Activated T-helper 1 cell treated with anti-CD3 and anti-CD28 coated beads, Interleukin-2, amount 50 U/mL, for 16 hours (primary cell): ENCODE data around the gene PABPC1L.
A peak's percentile ranks its signal among the peaks of the same experiment; 100 is the strongest.
"Not testable (repeated sequence)": the region's sequence is repeated elsewhere in the genome, so short reads cannot be mapped to it uniquely, and the experiment has no call there.

Experiments
- DNase-seq, 2 donors: peaks; one replicate each; pipeline ENCODE4 v3.0.0-alpha.2; 2020; ENCODE audit warnings: low read depth in 1 of 2, low spot score in 1 of 2

PABPC1L gene

DNA sequence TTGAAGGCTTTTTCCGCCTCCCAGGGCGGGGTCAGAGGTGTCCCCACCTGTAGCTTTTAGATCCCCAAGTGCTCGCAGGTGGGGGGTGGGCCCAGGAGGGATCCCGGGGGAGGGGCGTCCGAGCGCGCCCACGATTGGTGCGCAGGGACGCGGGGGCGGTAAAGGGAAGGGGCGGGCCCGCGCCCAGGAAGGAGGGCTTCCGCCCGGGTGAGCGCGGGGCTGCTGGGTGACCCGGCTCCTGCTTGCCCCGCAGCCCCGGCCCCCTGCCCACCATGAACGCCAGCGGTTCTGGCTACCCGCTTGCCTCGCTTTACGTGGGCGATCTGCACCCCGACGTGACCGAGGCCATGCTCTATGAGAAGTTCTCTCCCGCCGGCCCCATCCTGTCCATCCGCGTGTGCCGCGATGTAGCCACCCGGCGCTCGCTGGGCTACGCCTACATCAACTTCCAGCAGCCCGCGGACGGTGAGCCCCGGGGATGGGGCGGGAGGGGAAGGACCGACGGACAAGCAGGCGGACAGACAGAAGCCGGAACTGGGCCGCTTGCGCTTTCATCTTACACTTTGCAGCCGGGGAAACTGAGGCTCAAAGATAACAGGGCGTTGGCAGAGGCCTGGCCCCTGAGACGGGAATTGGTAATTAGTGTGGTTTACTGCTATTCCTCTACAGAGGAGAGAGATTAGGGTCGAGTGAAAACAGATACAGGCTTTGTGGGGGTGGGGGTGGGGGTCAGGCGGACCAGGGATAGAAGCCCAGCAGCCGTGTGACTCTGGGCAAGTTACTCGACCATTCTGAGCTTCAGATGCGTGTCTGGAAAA, at the start of gene PABPC1L:
Gene PABPC1L, plus strand, starts transcription at position 189 of the 818 bp plus-strand sequence. Its CDS starts 84 bp downstream, at position 273.
- DNase-seq, result peak; percentile 43 to 63

DNA sequence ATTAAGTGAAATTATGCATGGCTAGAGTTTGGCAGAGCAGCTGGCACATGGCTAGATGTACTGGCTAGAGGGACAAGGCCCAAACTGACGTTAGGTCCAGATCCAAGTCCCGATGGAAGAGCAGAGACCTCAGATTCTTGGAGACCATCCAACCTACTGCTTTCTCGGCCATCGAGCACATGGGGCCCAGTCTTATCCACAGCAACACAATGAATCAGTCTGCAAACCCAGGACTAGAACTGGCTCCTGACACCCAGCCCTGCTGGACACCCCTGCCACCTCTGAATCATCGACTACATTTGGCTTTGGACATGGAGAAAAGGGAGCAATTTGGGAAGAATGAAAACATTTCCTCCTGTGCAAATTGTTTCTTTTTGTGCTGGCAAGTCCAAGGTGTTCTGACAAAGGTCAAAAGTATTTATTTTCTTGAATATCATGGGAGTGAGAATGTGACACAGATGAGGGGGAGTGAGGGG, 48.3 kb upstream of the PABPC1L start:
- no peak for DNase-seq

DNA sequence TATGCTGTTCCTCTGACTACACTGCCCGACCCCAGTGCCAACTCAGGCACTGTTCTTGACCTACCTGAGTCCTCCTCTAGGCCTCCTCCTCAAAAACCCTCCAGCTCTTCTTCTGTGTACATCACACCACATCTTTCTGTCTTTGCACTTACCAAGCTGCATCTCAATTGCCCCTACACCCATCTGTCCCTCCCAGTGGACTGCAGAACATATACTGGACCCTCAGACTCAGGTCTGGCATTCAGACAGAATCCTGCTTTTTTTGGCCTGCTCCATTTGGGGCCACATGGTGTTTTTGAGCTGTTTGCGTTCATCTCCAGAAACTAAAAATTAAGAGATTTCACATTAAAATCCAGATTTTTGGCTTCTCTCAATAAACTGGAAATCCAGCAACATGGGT, 47.6 kb upstream of the PABPC1L start:
- no peak for DNase-seq

DNA sequence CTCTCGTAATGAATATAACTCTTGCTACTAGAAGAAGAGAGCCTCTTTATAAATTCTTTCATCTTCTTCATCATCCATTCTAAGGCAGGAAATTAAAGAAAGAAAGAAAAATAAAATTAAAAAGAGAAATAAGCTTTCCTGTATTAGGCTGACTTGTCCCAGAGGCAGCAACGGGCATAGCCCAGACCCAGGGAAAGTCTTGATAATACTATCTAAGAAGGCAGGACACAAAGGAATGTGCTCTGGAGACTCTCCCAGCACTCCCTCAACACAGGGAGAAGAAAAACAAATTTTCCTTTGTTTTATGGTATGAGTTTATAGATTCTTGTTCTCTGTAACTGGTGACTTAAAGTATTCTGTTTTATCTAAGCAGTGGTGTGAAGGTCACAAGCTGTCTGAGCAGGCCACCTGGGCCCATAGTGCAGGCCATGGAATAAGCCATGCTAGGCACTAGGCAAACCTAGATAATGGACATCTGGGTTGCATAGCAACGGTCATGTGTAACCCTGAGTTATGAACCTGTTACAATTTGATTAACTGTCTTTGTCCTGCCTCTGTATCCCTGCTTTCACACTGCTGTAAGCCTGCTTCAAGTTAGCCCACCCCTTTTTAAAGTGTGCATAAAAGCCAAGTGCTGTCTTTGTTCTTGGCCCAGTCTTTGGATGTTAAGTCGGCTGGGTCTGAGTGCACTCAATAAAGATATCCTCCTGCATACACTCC, 46.3 kb upstream of the PABPC1L start:
- DNase-seq, result not testable (repeated sequence)

DNA sequence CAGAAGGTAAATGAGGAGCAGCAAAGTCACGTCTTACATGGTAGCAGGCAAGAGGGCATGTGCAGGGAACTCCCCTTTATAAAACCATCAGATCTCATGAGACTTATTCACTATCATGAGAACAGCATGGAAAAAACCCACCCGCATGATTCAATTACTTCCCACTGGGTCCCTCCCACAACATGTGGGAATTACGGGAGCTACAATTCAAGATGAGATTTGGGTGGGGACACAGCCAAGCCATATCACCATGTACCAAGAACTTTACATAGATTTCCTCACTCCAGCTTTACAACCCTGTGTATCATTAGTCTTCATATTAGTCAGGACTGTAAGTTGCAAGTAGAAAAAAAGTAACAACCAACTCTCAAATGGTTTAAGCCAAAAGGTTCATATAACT, 45.4 kb upstream of the PABPC1L start:
- not testable (repeated sequence) for DNase-seq

DNA sequence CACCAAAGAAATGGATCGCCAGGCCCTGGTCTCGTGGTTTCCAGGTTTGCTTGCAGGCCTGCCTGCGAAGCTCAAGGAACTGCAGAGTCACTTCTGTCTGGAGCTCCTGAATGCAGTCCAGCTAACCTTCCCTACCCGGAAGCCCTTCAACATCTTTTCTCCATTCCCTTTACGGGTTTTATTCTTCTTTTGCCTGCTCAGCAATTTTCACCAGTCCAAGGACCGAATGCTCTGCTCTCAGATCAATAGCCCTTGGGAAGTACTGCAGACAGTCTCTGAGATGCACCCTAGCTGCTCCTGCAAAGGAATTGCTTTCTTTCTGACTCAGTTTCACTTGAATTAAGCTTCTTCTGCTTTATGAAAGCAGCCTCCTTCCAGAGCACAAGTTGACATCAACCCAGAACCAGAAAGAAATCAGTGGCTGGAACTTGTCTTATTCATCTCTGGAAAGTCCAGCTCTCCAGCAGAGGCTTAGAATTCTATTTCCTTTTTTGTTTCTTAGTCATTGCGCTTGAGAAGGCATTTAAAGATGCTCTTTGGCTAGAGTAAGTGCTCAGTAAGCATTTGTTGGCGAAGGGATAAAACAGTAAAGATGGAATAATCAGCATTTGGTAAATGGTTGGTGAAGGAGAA, 43.0 kb upstream of the PABPC1L start:
- no peak for DNase-seq

DNA sequence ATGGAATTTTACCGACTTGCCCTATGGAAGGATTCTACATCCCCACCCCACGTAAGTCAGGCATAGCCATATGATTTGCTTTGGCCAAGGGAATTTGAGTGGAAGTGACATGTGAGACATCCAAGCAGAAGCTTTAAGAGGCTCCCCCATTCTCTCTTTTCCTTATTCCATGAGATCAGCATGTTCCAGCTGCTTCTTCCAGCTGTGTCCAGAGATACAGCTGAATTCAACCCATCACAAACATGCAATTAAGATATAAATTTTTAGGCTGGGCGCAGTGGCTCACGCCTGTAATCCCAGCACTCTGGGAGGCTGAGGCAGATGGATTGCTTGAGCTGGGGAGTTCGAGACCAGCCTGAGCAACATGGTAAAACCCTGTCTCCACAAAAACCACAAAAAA, 40.4 kb upstream of the PABPC1L start:
- DNase-seq, result no peak

DNA sequence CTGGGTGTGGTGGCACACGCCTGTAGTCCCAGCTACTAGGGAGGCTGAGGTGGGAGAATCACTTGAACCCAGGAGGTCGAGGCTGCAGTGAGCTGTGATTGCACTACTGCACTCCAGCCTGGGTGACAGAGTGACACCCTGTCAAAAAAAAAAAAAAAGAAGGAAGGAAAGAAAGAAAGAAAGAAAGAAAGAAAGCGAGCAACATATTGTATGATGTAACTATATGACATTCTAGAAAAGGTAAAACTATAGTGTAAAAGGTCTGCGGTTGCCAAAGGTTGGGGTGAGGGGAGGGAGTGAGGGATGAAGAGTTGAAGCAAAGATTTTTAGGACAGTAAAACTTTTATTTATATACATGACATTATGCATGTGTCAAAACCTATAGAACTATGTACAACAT, 27.5 kb upstream of the PABPC1L start:
- not testable (repeated sequence) for DNase-seq

DNA sequence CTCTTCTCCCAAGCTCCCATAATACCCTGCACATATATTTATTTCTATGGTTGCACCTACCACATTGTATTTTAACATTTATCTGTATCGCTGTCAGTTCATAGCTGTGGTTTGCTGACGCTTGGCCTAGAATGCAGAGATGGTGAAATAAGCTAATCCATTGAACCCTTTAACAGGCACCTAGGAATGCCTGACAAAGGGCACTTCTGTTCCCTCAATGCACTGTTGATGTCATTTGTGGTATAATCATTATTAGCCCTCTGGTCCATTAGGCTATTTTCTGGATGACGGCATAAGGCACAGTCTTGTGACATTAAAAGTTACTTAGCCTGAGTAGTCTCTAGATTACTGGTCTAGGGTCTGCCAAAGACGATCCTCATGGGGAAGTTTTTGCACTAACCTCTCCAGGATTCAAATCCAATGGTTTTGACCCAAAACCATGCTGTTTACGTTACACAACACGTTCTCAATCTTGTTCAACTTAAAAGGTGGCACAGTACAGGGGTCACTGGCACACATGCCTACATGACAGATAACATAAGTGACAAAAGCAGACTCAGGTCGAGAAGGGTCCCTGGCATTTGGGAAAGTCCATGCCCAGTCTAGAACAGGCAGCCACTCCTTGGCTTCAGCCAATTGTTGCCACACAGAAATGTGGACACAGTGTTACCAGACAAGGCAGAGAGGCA, 26.5 kb upstream of the PABPC1L start:
- DNase-seq, result no peak

DNA sequence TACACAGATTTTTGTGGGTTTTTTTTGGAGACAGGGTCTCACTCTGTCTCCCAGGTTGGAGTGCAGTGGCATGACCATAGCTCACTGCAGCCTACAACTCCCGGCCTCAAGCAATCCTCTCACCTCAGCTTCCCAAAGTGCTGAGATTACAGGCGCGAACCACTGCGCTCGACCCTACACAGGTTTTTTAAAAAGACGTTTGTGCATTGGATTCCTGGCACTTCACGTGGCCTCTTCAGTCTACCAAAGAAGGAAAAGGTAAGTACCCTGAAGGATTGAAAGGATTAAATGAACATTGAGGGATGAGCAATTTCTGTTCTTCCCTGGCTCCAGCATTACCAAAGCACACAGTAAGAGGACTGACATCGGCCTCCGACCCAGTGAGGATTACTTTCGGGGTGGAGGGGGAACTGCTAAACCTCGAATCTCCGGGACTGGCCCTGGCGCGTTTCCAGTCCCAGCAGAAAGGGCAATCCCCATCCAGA, 24.9 kb upstream of the PABPC1L start:
- no peak for DNase-seq

DNA sequence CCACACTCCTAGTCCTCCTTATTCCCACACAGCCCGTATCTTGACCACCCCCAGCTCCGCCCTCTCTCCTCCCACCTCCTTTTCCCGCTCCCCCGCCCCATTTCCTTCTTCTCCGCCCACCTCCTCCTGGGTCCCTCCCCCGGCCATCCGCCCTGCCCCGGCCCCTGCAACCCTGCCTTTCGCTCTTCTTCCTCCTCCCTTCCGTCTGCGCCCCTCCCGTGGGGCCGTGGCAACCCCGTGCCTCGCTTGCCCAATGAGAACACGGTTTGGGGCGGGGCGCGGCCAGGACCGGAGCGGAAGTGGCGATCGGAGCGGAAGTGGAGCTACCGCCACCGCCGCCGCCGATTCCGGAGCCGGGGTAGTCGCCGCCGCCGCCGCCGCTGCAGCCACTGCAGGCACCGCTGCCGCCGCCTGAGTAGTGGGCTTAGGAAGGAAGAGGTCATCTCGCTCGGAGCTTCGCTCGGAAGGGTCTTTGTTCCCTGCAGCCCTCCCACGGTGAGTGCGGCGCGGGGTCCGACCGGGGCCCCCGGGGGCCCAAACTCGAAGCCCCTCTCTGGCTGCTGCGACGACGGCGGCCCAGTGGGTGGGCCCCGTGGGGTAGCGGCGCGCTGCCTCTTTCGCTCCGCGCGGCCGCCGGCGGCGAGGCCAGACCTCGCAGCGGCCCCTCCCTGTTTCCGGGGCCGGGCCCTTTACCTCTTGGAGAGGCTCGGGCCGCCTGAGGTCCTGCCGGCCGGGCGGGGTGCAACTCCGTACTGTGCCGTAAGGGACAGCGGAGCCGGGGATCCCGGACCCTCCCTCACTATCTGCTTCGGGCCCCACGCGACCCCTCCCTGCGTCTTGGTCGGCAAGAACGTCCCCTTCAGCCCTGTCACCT, 24.2 kb upstream of the PABPC1L start, which contains the start of gene YWHAB:
Gene YWHAB, plus strand, starts transcription at position 314 of the 874 bp plus-strand sequence. CDS start 15,829 bp downstream, outside the sequence.
- peak; percentile 97 to 98 for DNase-seq

DNA sequence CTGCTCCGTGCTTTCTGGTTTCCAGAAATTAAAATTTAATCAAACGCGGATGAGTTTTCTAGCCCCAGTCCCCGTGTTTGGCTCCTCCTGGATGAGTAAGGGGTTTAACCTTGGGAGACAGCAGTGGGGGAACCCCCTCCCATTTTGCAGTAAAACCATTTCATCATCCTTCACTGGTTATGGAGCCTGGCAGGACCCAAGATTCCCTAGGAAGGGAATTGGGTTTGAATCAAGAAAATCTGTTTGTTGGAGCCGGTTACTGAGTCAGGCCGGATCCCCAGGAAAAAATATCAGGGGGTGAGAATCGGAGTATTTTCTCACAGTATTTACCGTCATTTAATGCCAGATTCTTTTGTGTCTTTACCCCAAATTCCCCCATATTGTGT, 23.6 kb upstream of the PABPC1L start:
- DNase-seq, result no peak

DNA sequence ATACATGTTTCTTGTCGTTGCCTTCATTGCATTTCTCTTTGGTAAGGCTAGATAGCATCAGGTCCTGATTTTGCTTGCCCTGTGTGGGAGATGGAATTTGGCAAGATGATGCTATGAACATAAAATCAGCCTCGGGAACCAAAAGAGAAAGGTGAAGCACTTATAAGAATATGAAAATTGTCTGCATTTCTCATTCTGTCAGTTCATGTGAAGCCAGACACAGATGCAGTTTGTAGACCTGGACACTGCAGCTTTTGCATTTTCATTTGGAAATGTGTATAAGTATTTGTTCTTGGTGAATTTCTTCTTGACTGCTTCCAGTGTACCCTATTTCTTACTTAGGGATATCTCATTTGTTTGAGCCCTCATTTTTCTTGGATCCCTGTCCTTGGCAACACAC, 23.0 kb upstream of the PABPC1L start:
- DNase-seq, result no peak

DNA sequence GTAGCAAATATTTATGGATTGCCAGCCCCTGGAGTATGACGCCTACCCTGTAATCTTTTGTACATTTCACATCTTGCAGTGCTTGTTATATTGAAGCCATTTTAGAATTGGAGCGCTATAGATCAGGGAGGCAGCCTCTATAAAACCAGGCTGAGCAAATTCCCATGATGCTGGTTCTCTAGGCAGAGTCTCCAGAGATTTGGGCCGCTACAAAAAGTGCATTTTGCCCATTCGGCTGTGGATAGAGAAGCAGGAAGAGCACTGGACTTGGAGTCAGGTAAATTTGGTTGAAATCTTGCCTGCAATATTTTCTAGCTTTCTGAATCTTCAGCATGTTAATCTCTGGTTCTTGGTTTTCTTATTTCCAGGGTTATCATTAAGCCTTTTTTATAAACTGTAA, 22.4 kb upstream of the PABPC1L start:
- no peak for DNase-seq

DNA sequence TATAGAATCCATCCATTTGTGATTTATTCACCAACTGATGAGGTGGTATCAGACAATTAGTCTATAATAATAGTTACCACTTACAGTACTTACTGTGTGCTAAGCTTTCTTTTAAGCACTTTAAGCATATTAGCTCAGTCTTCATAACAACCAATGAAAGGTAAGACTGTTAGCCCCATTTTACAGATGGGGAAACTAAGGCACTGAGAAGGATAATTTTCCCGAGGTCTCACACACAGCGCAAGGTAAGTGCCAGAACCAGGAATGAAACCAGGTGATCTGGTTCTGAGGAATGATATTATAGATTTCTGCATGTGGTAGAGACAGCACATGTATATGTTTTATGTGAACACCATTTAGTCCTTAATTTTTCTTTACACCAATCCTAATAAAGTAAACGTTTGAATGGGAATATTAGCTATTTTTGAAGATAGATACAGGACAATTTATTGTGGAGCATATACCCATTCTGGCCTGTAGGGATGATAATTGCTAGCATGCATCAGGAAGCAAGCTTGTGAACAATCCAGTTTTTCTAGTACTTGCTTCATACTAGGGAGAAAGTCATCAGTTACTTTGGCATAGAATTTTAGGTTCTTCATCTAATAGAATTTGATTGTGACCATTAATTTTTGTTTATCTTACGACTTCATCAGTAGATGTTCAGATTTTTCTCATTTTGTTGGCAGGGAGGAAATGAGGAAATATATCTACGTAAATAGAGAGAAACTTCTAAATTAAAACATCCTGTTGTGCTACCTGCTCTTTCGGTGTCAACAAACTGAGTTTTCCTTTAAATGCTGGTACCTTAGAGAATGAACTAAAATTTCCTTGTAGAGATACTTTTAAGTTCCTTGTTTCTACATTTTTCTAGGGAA, 21.4 kb upstream of the PABPC1L start:
- DNase-seq, result no peak

DNA sequence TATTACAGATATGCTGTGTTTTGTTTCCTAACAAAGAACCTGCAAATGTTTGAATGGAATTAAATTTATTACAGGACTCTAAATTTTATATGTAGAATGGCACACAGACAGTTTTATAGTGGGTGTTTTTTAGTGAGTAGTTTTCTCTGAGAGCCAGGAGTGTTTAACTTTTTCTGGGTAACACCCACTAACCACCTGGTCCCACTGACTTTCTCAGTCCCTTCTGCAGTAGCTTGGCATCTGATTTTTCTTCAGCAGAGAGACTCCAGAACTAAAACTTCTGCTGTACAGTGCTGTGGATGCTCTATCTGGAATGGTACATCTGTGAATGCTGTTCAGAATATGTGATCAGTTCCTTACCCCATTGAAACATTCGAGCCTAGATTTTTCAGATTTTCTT, 18.0 kb upstream of the PABPC1L start:
- no peak for DNase-seq

DNA sequence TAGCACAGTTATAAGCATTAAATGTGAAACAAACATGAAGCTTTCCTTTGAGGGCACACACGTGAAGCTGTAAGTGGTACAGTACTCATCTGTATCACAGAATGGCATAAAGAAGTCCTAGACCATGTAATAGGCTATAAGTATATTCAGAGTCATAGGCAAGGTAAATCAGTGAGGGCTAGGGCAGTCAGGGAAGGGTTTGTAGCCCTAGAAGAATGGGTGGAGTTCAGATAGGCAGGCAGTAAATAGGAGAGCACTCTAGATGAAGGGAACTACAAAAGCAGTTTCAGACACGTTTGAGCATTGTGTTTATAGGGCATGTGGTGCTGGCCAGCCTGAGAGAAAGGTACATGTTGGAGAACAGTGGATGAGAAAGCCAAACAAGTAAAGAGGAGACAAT, 14.9 kb upstream of the PABPC1L start:
- no peak for DNase-seq

DNA sequence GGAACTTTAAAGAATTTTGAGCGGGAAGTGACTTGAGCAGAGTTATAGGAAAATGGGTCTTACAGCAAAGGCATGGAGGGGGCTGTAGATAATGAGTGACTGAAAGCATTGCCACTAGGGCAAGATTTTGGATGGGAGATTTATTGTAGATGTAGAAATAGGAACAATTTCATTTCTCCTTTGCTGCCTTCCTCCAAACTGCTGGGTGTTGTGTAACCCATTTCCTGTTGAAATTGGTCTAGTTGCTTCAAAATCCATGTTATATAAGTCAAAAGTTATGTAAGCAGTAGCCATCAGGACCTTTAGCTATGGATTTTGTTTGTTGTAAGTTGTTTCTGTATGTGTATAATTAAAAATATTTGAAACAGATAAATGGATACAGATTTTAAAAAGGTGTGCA, 13.3 kb upstream of the PABPC1L start:
- no peak for DNase-seq

DNA sequence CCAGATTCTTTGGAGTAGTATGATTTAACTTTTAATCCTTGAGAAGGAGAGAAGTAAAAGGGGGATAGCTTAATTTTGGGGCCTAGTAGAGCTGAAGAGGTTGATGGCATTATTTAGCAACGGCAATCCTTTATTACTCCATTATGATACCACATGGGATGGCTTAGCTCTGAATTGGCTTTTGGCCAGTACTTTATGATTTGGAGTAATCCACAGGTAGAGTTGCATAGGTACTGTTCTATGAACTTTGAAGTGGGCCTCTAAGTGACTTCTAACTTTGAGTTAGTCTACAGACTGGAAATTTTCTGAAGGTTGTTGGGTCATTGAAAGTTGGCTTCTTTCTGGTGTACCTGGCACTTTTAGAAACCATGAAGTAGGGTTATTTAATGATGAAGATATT, 12.7 kb upstream of the PABPC1L start:
- DNase-seq, result no peak
